ENCODE results near the gene CCSAP. TPM values are rescaled to one million over a fixed set of nuclear protein-coding genes. Genes with fewer than 3 reads are reported as not detected.
A peak's percentile ranks its signal among the peaks of the same experiment; 100 is the strongest.

The CCSAP gene
- total RNA-seq, 1 experiment from 2014 or later: 15.1 TPM

- Histone ChIP-seq H3K27ac (no peak overlapping the region), H3K36me3 (no peaks in the 10 kb centered on the region), H3K9me3 (replicated peaks) (peaks cover 3% of the 10 kb centered on the region), H3K4me1 (replicated peaks) (no peaks in the 10 kb centered on the region), H3K4me3 (no peak overlapping the region), H3K27me3 (replicated peaks) (peaks cover 16% of the 10 kb centered on the region)
- DNase-seq (ENCODE audit: low read depth in 1 of 2, low spot score in 2 of 2): no peak
These were observed 10.1 kb upstream of the CCSAP start for GRCh38 chr1:229352975-229353374.

- Histone ChIP-seq H3K4me1 (replicated peaks) (no peaks in the 10 kb centered on the region), H3K27me3 (replicated peaks) (peaks cover 14% of the 10 kb centered on the region), H3K27ac (no peak overlapping the region), H3K9me3 (replicated peaks) (peaks cover 3% of the 10 kb centered on the region; the same call in 1 of the 2 replicates), H3K36me3 (no peaks in the 10 kb centered on the region), H3K4me3 (no peak overlapping the region)
- no peak for DNase-seq (ENCODE audit: low read depth in 1 of 2, low spot score in 2 of 2)
These were observed 6.9 kb upstream of the CCSAP start for GRCh38 chr1:229349463-229350385.

GRCh38 chr1:229347528-229347927 is 4.7 kb upstream of the CCSAP start:
- DNase-seq (ENCODE audit: low read depth in 1 of 2, low spot score in 2 of 2): no peak
- Histone ChIP-seq H3K9me3 (replicated peaks) (no peaks in the 10 kb centered on the region), H3K4me1 (replicated peaks) (peaks cover 8% of the 10 kb centered on the region), H3K27me3 (replicated peaks) (peaks cover 9% of the 10 kb centered on the region), H3K36me3 (peaks cover 5% of the 10 kb centered on the region; the same call in 1 of the 2 replicates), H3K4me3 (no peak overlapping the region), H3K27ac (no peak overlapping the region)

GRCh38 chr1:229344937-229345684 is 2.3 kb upstream of the CCSAP start:
- Histone ChIP-seq H3K4me3 (no peak overlapping the region), H3K27ac (no peak overlapping the region), H3K36me3 (peaks cover 14% of the 10 kb centered on the region), H3K4me1 (replicated peaks) (peaks cover 14% of the 10 kb centered on the region), H3K27me3 (replicated peaks) (peaks cover 4% of the 10 kb centered on the region; the same call in 1 of the 2 replicates), H3K9me3 (replicated peaks) (peaks cover 2% of the 10 kb centered on the region; the same call in 1 of the 2 replicates)
- no peak for DNase-seq (ENCODE audit: low read depth in 1 of 2, low spot score in 2 of 2)

- no peak overlapping the region for H3K27ac ChIP-seq
- DNase-seq (ENCODE audit: low read depth in 1 of 2, low spot score in 2 of 2): no peak
- H3K4me3 ChIP-seq: no peak overlapping the region
- H3K36me3 ChIP-seq: peaks cover 14% of the 10 kb centered on the region
- H3K9me3 ChIP-seq (replicated peaks): peaks cover 2% of the 10 kb centered on the region; the same call in 1 of the 2 replicates
- peaks cover 14% of the 10 kb centered on the region for H3K4me1 ChIP-seq (replicated peaks)
- H3K27me3 ChIP-seq (replicated peaks): no peaks in the 10 kb centered on the region
These were observed 1.3 kb upstream of the CCSAP start for GRCh38 chr1:229344139-229344538.

- peak; percentile 78 to 84 for DNase-seq (ENCODE audit: low read depth in 1 of 2, low spot score in 2 of 2)
- Histone ChIP-seq H3K27me3 (replicated peaks) (no peaks in the 10 kb centered on the region), H3K4me3 (peak overlapping the region; percentile 96), H3K27ac (peak overlapping the region; percentile 41; the same call in 1 of the 2 replicates), H3K36me3 (peaks cover 14% of the 10 kb centered on the region), H3K4me1 (replicated peaks) (peaks cover 14% of the 10 kb centered on the region), H3K9me3 (replicated peaks) (peaks cover 2% of the 10 kb centered on the region; the same call in 1 of the 2 replicates)
These were observed 832 bp downstream of the CCSAP start for GRCh38 chr1:229341774-229342655.

GRCh38 chr1:229340496-229340895 is 2.4 kb downstream of the CCSAP start:
- Histone ChIP-seq H3K4me1 (replicated peaks) (peaks cover 14% of the 10 kb centered on the region), H3K9me3 (replicated peaks) (peaks cover 2% of the 10 kb centered on the region; the same call in 1 of the 2 replicates), H3K27me3 (replicated peaks) (no peaks in the 10 kb centered on the region), H3K27ac (no peak overlapping the region), H3K36me3 (peaks cover 14% of the 10 kb centered on the region), H3K4me3 (no peak overlapping the region)
- no peak for DNase-seq (ENCODE audit: low read depth in 1 of 2, low spot score in 2 of 2)

- no peak for DNase-seq (ENCODE audit: low read depth in 1 of 2, low spot score in 2 of 2)
- H3K9me3 ChIP-seq (replicated peaks): peaks cover 2% of the 10 kb centered on the region; the same call in 1 of the 2 replicates
- no peak overlapping the region for H3K27ac ChIP-seq
- no peaks in the 10 kb centered on the region for H3K27me3 ChIP-seq (replicated peaks)
- peaks cover 14% of the 10 kb centered on the region for H3K4me1 ChIP-seq (replicated peaks)
- H3K36me3 ChIP-seq: peaks cover 14% of the 10 kb centered on the region
- no peak overlapping the region for H3K4me3 ChIP-seq
These were observed 3.3 kb downstream of the CCSAP start for GRCh38 chr1:229339520-229339919.

- DNase-seq (ENCODE audit: low read depth in 1 of 2, low spot score in 2 of 2): no peak
- no peak overlapping the region for H3K4me3 ChIP-seq
- no peaks in the 10 kb centered on the region for H3K27me3 ChIP-seq (replicated peaks)
- peaks cover 2% of the 10 kb centered on the region; the same call in 1 of the 2 replicates for H3K9me3 ChIP-seq (replicated peaks)
- H3K27ac ChIP-seq: no peak overlapping the region
- H3K36me3 ChIP-seq: peaks cover 14% of the 10 kb centered on the region
- peaks cover 14% of the 10 kb centered on the region for H3K4me1 ChIP-seq (replicated peaks)
These were observed 3.8 kb downstream of the CCSAP start for GRCh38 chr1:229339086-229339485.

- Histone ChIP-seq H3K27ac (no peak overlapping the region), H3K4me1 (replicated peaks) (peaks cover 4% of the 10 kb centered on the region)
These were observed 6.5 kb downstream of the CCSAP start for GRCh38 chr1:229336345-229336744.

GRCh38 chr1:229334716-229335115 is 8.1 kb downstream of the CCSAP start:
- Histone ChIP-seq H3K27me3 (replicated peaks) (no peaks in the 10 kb centered on the region), H3K36me3 (no peaks in the 10 kb centered on the region), H3K27ac (no peak overlapping the region), H3K4me1 (replicated peaks) (no peaks in the 10 kb centered on the region), H3K4me3 (no peak overlapping the region), H3K9me3 (replicated peaks) (no peaks in the 10 kb centered on the region)
- no peak for DNase-seq (ENCODE audit: low read depth in 1 of 2, low spot score in 2 of 2)

More at GRCh38 chr1:229336345-229336744, 6.5 kb downstream of the CCSAP start:
- no peaks in the 10 kb centered on the region for H3K27me3 ChIP-seq (replicated peaks)
- no peak for DNase-seq (ENCODE audit: low read depth in 1 of 2, low spot score in 2 of 2)
- no peaks in the 10 kb centered on the region for H3K9me3 ChIP-seq (replicated peaks)
- no peak overlapping the region for H3K4me3 ChIP-seq
- peaks cover 5% of the 10 kb centered on the region; the same call in 1 of the 2 replicates for H3K36me3 ChIP-seq

GRCh38 chr1:229334269-229334668 is 8.6 kb downstream of the CCSAP start:
- H3K27ac ChIP-seq: no peak overlapping the region
- no peak for DNase-seq (ENCODE audit: low read depth in 1 of 2, low spot score in 2 of 2)
- no peaks in the 10 kb centered on the region for H3K36me3 ChIP-seq
- no peaks in the 10 kb centered on the region for H3K27me3 ChIP-seq (replicated peaks)
- no peak overlapping the region for H3K4me3 ChIP-seq
- H3K4me1 ChIP-seq (replicated peaks): no peaks in the 10 kb centered on the region
- H3K9me3 ChIP-seq (replicated peaks): no peaks in the 10 kb centered on the region

Measured in SJSA1 (cell line).